GM10266 (cell line): ENCODE measurements around the gene STAM.

ENCODE experiments used
- DNase-seq: peaks from one replicate; pipeline ENCODE4 v3.0.0; 2012; ENCODE audit errors: extremely low spot score
- CTCF ChIP-seq: IDR thresholded peaks from 2 replicates; pipeline ENCODE4 v1.5.1; 2012; ENCODE audit warnings: mild to moderate bottlenecking, low read depth; ENCODE audit not compliant: control insufficient read depth, insufficient read depth; ENCODE audit errors: missing control alignments

The STAM gene

GRCh38 chr10:17648243-17649035, 4.5 kb downstream of the STAM start:
- TF ChIP-seq CTCF, result no peak
- no peak for DNase-seq

GRCh38 chr10:17649052-17649451, 5.1 kb downstream of the STAM start:
- DNase-seq, result no peak
- TF ChIP-seq CTCF, result no peak

GRCh38 chr10:17649836-17650235, 5.9 kb downstream of the STAM start:
- TF ChIP-seq CTCF, result no peak
- DNase-seq, result no peak

GRCh38 chr10:17650416-17650815, 6.5 kb downstream of the STAM start:
- no peak for TF ChIP-seq CTCF
- no peak for DNase-seq

- DNase-seq, result no peak
- no peak for TF ChIP-seq CTCF
These were observed 7.9 kb downstream of the STAM start for GRCh38 chr10:17651896-17652295.

GRCh38 chr10:17652585-17652984, 8.6 kb downstream of the STAM start:
- DNase-seq, result no peak
- no peak for TF ChIP-seq CTCF

- DNase-seq, result no peak
- no peak for TF ChIP-seq CTCF
These were observed 11.1 kb downstream of the STAM start for GRCh38 chr10:17655009-17655408.
